H9 (cell line): ENCODE measurements around the gene ZC3H12C. TPM values are rescaled to one million over a fixed set of nuclear protein-coding genes. Genes with fewer than 3 reads are reported as not detected.

Experiments
- DNase-seq: peaks from one replicate; pipeline ENCODE4 v3.0.0-alpha.2; 2017
- H2AFZ ChIP-seq: one replicate; pipeline ENCODE4 v1.6.1; 2013; ENCODE audit warnings: mild to moderate bottlenecking, low read length, control low read depth, moderate library complexity
- H2AK5ac ChIP-seq: 2 replicates; pipeline ENCODE4 v1.6.1; 2013; ENCODE audit warnings: low read length, control low read depth, mixed read lengths; ENCODE audit not compliant: insufficient read length
- H2BK120ac ChIP-seq: one replicate; pipeline ENCODE4 v1.6.1; 2013; ENCODE audit warnings: low read depth, mild to moderate bottlenecking, low read length, control low read depth, inconsistent platforms; ENCODE audit not compliant: poor library complexity, severe bottlenecking
- H2BK12ac ChIP-seq: 2 replicates; pipeline ENCODE4 v1.6.1; 2013; ENCODE audit warnings: low read length, control low read depth, mixed read lengths, low read depth; ENCODE audit not compliant: insufficient read length
- H2BK15ac ChIP-seq: 2 replicates; pipeline ENCODE4 v1.6.1; 2013; ENCODE audit warnings: low read depth, low read length, control low read depth
- H2BK20ac ChIP-seq: one replicate; pipeline ENCODE4 v1.6.1; 2013; ENCODE audit warnings: low read depth, mild to moderate bottlenecking, low read length, control low read depth, inconsistent platforms; ENCODE audit not compliant: poor library complexity, severe bottlenecking
- H2BK5ac ChIP-seq: 2 replicates; pipeline ENCODE4 v1.6.1; 2013; ENCODE audit warnings: low read length, control low read depth, mixed read lengths; ENCODE audit not compliant: insufficient read length
- H3K14ac ChIP-seq: 2 replicates; pipeline ENCODE4 v1.6.1; 2013; ENCODE audit warnings: low read length, control low read depth; ENCODE audit not compliant: insufficient read depth
- H3K18ac ChIP-seq: 2 replicates; pipeline ENCODE4 v1.6.1; 2013; ENCODE audit warnings: low read depth, mild to moderate bottlenecking, mixed read lengths, low read length, control low read depth; ENCODE audit not compliant: insufficient read length
- H3K23ac ChIP-seq: 2 replicates; pipeline ENCODE4 v1.6.1; 2013; ENCODE audit warnings: low read length, control low read depth, mixed read lengths, low read depth; ENCODE audit not compliant: insufficient read length
- H3K23me2 ChIP-seq: 2 replicates; pipeline ENCODE4 v1.6.1; 2013; ENCODE audit warnings: low read depth, mild to moderate bottlenecking, mixed read lengths, low read length, control low read depth; ENCODE audit not compliant: insufficient read length, poor library complexity, severe bottlenecking
- H3K27ac ChIP-seq: 2 replicates; pipeline ENCODE4 v1.5.1; 2013; ENCODE audit warnings: low read length, control low read depth, mixed read lengths, low read depth; ENCODE audit not compliant: insufficient read length
- H3K27me3 ChIP-seq: 2 replicates; pipeline ENCODE4 v1.6.1; 2013; ENCODE audit warnings: low read length, control low read depth, inconsistent platforms; ENCODE audit not compliant: insufficient read depth
- H3K4ac ChIP-seq: 2 replicates; pipeline ENCODE4 v1.6.1; 2013; ENCODE audit warnings: low read depth, mild to moderate bottlenecking, control low read depth, inconsistent platforms, low read length, moderate library complexity
- H3K4me1 ChIP-seq: 2 replicates; pipeline ENCODE4 v1.6.1; 2013; ENCODE audit warnings: low read length, control low read depth, inconsistent platforms; ENCODE audit not compliant: insufficient read depth
- H3K4me2 ChIP-seq: 2 replicates; pipeline ENCODE4 v1.6.1; 2013; ENCODE audit warnings: low read length, control low read depth, mixed read lengths; ENCODE audit not compliant: insufficient read length, insufficient read depth
- H3K56ac ChIP-seq: 2 replicates; pipeline ENCODE4 v1.6.1; 2013; ENCODE audit warnings: low read depth, mild to moderate bottlenecking, mixed read lengths, low read length, control low read depth; ENCODE audit not compliant: insufficient read length
- H3K79me1 ChIP-seq: 2 replicates; pipeline ENCODE4 v1.6.1; 2013; ENCODE audit warnings: low read depth, mild to moderate bottlenecking, moderate library complexity, low read length, control low read depth, inconsistent platforms; ENCODE audit not compliant: insufficient read depth, poor library complexity, severe bottlenecking
- H3K79me2 ChIP-seq: 2 replicates; pipeline ENCODE4 v1.6.1; 2013; ENCODE audit warnings: low read length, control low read depth, inconsistent platforms; ENCODE audit not compliant: insufficient read depth
- H3K9ac ChIP-seq: 2 replicates; pipeline ENCODE4 v1.6.1; 2013; ENCODE audit warnings: low read length, control low read depth, mixed read lengths; ENCODE audit not compliant: insufficient read length; ENCODE audit errors: extremely low read depth
- H3K9me3 ChIP-seq: one replicate; pipeline ENCODE4 v1.6.1; 2013; ENCODE audit warnings: low read depth, low read length, inconsistent platforms; ENCODE audit not compliant: control insufficient read depth
- H3T11ph ChIP-seq: one replicate; pipeline ENCODE4 v1.6.1; 2013; ENCODE audit warnings: mild to moderate bottlenecking, low read length, control low read depth, inconsistent platforms
- H4K20me1 ChIP-seq: one replicate; pipeline ENCODE4 v1.6.1; 2013; ENCODE audit not compliant: control insufficient read depth, insufficient read length, insufficient read depth
- H4K5ac ChIP-seq: 2 replicates; pipeline ENCODE4 v1.6.1; 2013; ENCODE audit warnings: low read depth, mild to moderate bottlenecking, mixed read lengths, low read length, control low read depth; ENCODE audit not compliant: insufficient read length
- H4K8ac ChIP-seq: replicated peaks from 2 replicates; pipeline ENCODE4 v1.6.1; 2013; ENCODE audit warnings: low read length, control low read depth, mixed read lengths, low read depth; ENCODE audit not compliant: insufficient read length
- H4K91ac ChIP-seq: 2 replicates; pipeline ENCODE4 v1.6.1; 2013; ENCODE audit warnings: low read depth, mild to moderate bottlenecking, moderate library complexity, mixed read lengths, low read length, control low read depth; ENCODE audit not compliant: insufficient read length
- H3K27ac Mint-ChIP-seq, 3 experiments: 2 replicates in 2 of 3; 3 replicates in 1 of 3; pipeline ENCODE4 v1.8.0; 2020 to 2021; ENCODE audit warnings: mixed read lengths in 3 of 3, mild to moderate bottlenecking in 1 of 3, moderate library complexity in 1 of 3
- H3K27me3 Mint-ChIP-seq: 2 replicates; pipeline ENCODE4 v1.8.0; 2021; ENCODE audit warnings: low read depth, mild to moderate bottlenecking, moderate library complexity, mixed read lengths
- H3K36me3 Mint-ChIP-seq, 3 experiments: 2 replicates in 2 of 3; 3 replicates in 1 of 3; pipeline ENCODE4 v1.8.0; 2020 to 2021; ENCODE audit warnings: low read depth in 3 of 3, mixed read lengths in 3 of 3; ENCODE audit not compliant: insufficient read depth in 1 of 3
- H3K4me1 Mint-ChIP-seq, 2 experiments: 2 replicates each; pipeline ENCODE4 v1.8.0; 2020; ENCODE audit warnings: mixed read lengths in 2 of 2
- H3K4me3 Mint-ChIP-seq, 2 experiments: 2 replicates in 1 of 2; 3 replicates in 1 of 2; pipeline ENCODE4 v1.8.0; 2020 to 2021; ENCODE audit warnings: mild to moderate bottlenecking in 2 of 2, mixed read lengths in 2 of 2, moderate library complexity in 1 of 2
- H3K9me3 Mint-ChIP-seq, 2 experiments: 2 replicates in 1 of 2; 3 replicates in 1 of 2; pipeline ENCODE4 v1.8.0; 2020; ENCODE audit warnings: mild to moderate bottlenecking in 2 of 2, mixed read lengths in 2 of 2, moderate library complexity in 1 of 2
- CTCF ChIP-seq: fragments of 200-600 bp; sonication (generic); conservative IDR thresholded peaks from 3 replicates; pipeline ENCODE4 v1.8.0; 2021; ENCODE audit warnings: antibody characterized with exemption, mild to moderate bottlenecking
- WGBS: extraction: QIAGEN DNeasy Blood & Tissue Kit; methylation state at CpG from one replicate; pipeline ENCODE4 v1.1.7; 2013; ENCODE audit warnings: missing lambda C conversion rate, low lambda C conversion rate, mixed read lengths; ENCODE audit not compliant: insufficient read length; ENCODE audit errors: extremely low coverage; 5-methylcytosine and 5-hydroxymethylcytosine counted together
- total RNA-seq: library from RNA; stranded (reverse); gene quantifications from 2 replicates; pipeline ENCODE4 v1.2.1, GENCODE V29; 2021

The ZC3H12C gene
- total RNA-seq, 1 experiment from 2014 or later = 4.8 TPM

GRCh38 chr11:110046775-110047380 lies 46.3 kb upstream of the ZC3H12C start:
- H3K79me1 ChIP-seq = no peaks in the 10 kb centered on the region
- no peaks in the 10 kb centered on the region for H3K4me1 ChIP-seq
- H3K79me2 ChIP-seq = no peaks in the 10 kb centered on the region
- no peak overlapping the region for H2BK15ac ChIP-seq
- peak overlapping the region; percentile 91 for H4K8ac ChIP-seq
- H3K23me2 ChIP-seq = no peaks in the 10 kb centered on the region
- H2BK120ac ChIP-seq = no peak overlapping the region
- H3K4ac ChIP-seq = no peak overlapping the region
- H4K20me1 ChIP-seq = no peaks in the 10 kb centered on the region
- no peak for DNase-seq
- H3K4me2 ChIP-seq = no peak overlapping the region
- H3K14ac ChIP-seq = no peak overlapping the region
- no CpG with 5 or more reads among the region's 2 CpGs for WGBS
- no peak overlapping the region for H3K27ac ChIP-seq
- Mint-ChIP-seq H3K36me3 (no peaks in the 10 kb centered on the region; a peak in 1 of 7 replicates), H3K4me3 (no peak overlapping the region), H3K27ac (peak overlapping the region in 1 of 3 experiments; percentile 65; a peak in 3 of 7 replicates), H3K27me3 (no peaks in the 10 kb centered on the region), H3K9me3 (peaks cover 5 to 7% of the 10 kb centered on the region in 2 experiments; a peak in 3 of 5 replicates), H3K4me1 (no peaks in the 10 kb centered on the region)
- TF ChIP-seq CTCF = no peak
- no peak overlapping the region for H2AK5ac ChIP-seq
- no peak overlapping the region for H3K56ac ChIP-seq
- no peak overlapping the region for H3K23ac ChIP-seq
- H2BK5ac ChIP-seq = no peak overlapping the region
- no peak overlapping the region for H2AFZ ChIP-seq
- H2BK12ac ChIP-seq = no peak overlapping the region
- H3T11ph ChIP-seq = no peak overlapping the region
- H2BK20ac ChIP-seq = no peak overlapping the region
- H3K27me3 ChIP-seq = no peaks in the 10 kb centered on the region; the same call in 1 of the 2 replicates
- no peak overlapping the region for H4K5ac ChIP-seq
- no peak overlapping the region for H3K9ac ChIP-seq
- H4K91ac ChIP-seq = no peak overlapping the region
- no peaks in the 10 kb centered on the region for H3K9me3 ChIP-seq
- H3K18ac ChIP-seq = no peak overlapping the region
